ENCODE measurements around the gene TMEM225B. TPM values are rescaled to one million over a fixed set of nuclear protein-coding genes. Genes with fewer than 3 reads are reported as not detected.
"Not testable (repeated sequence)": the region's sequence is repeated elsewhere in the genome, so short reads cannot be mapped to it uniquely, and the experiment has no call there.

The TMEM225B gene
- total and polyA plus RNA-seq, 2 donors = 1.1 TPM

DNA sequence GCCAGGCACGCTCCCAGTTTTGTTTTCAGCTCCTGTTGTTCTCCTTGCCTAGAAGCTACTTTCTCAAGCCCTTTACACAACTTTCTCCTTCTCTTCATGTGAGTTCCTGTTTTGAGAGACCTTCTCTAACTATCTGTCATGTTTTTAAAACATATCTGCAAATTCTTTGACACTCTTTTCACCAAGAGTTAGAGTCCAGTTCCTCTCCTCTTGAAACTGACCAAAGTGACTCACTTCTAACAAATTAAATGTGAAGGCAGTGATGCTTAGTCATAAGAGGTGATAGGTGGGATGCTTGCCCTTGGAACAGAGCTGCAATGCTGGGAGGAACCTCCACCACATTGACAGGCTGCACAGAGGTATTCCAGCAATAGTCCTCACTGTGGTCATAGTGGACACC lies 44.0 kb downstream of the TMEM225B start:
- Histone ChIP-seq H3K4me1 (ENCODE audit: insufficient read depth) (no peaks in the 10 kb centered on the region), H3K27ac (ENCODE audit: low read depth) (no peak overlapping the region), H3K36me3 (ENCODE audit: insufficient read depth) (peaks cover 2% of the 10 kb centered on the region), H3K4me3 (ENCODE audit: low read depth, low read length) (no peak overlapping the region)
- WGBS = 95% methylated on average over 1 of the region's 1 CpG
- no peak for DNase-seq (ENCODE audit: extremely low spot score)

DNA sequence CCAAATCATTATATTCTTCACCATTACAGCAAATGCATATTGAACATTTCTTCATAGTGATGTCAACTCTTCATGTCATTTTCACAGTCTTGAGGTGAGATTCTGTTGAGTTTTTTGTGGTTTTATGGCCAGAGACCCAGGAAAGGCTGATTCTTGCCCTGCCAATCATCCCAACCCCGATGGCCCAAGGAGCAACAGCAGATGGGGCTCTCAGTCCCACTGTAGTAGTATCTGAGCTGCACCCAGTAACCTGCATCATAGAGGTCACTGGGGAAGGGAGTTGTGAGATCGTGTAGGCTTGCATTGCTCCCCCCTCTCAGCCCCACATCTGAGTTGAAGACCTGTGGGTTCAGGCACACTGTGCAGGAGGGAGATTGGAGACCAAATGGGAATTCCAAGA lies 45.4 kb downstream of the TMEM225B start:
- Histone ChIP-seq H3K4me3 (ENCODE audit: low read depth, low read length) (no peak overlapping the region), H3K27ac (ENCODE audit: low read depth) (no peak overlapping the region), H3K4me1 (ENCODE audit: insufficient read depth) (no peaks in the 10 kb centered on the region), H3K36me3 (ENCODE audit: insufficient read depth) (peaks cover 2% of the 10 kb centered on the region)
- 81% methylated on average over 2 of the region's 2 CpGs for WGBS
- DNase-seq (ENCODE audit: extremely low spot score) = no peak

DNA sequence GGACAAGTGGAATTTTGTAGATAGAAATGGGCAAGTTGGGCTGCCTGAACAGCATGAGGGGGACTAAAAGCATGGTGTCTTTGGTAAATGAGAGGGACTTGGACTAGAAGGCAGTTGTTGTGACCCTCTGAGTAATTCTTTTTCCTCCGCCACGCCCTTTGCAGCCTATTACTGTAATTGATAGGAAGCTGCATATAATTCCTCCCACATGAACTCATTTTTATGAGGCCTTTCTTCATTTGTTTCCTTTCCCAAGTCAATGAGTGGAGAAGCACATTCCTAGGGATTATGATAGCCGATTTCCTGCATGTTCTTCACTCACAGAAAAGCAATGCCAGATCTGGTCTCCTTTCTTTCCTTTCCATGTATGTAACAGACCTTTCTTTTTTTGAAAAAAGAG lies 46.4 kb downstream of the TMEM225B start:
- no peak overlapping the region for H3K27ac ChIP-seq (ENCODE audit: low read depth)
- peaks cover 2% of the 10 kb centered on the region for H3K36me3 ChIP-seq (ENCODE audit: insufficient read depth)
- WGBS = 88% methylated on average over 3 of the region's 3 CpGs
- H3K4me3 ChIP-seq (ENCODE audit: low read depth, low read length) = no peak overlapping the region
- no peaks in the 10 kb centered on the region for H3K4me1 ChIP-seq (ENCODE audit: insufficient read depth)
- no peak for DNase-seq (ENCODE audit: extremely low spot score)

DNA sequence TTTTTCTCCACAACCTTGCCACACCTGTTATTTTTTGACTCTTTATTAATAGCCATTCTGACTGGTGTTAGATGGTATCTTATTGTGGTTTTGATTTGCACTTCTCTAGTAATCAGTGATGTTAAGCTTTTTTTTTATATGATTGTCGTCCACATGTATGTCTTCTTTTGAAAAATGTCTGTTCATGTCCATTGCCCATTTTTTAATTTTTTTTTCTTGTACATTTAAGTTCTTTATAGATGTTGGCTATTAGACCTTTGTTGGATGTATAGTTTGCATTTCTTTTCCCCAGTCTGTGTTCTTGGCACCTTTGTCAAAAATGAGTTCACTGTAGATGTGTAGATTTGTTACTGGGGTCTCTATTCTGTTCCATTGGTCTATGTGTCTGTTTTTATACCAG lies 47.5 kb downstream of the TMEM225B start:
- no peak overlapping the region for H3K4me3 ChIP-seq (ENCODE audit: low read depth, low read length)
- H3K4me1 ChIP-seq (ENCODE audit: insufficient read depth) = no peaks in the 10 kb centered on the region
- H3K36me3 ChIP-seq (ENCODE audit: insufficient read depth) = peaks cover 2% of the 10 kb centered on the region
- 97% methylated on average over 1 of the region's 1 CpG for WGBS
- no peak for DNase-seq (ENCODE audit: extremely low spot score)
- H3K27ac ChIP-seq (ENCODE audit: low read depth) = no peak overlapping the region

DNA sequence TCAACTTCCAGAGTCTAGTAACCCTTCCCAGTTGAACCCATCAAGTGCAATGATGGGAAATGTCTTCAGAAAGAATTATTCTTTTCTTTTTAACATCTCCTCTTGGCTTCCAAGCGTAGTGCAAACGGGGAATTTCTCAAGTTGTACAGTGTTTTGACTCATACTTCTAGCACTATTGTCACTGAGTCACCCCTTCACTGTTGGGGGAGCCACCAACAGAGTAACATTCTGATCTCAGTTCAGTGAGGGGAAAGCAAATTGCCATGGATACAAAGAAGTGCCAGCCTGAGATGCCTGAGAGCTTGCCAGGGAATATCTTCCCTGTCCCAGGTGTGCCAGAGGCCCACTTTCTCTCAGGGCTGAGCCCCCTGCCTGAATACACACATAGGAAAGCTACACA lies 50.8 kb downstream of the TMEM225B start:
- Histone ChIP-seq H3K36me3 (ENCODE audit: insufficient read depth) (peaks cover 2% of the 10 kb centered on the region), H3K27ac (ENCODE audit: low read depth) (no peak overlapping the region), H3K4me3 (ENCODE audit: low read depth, low read length) (no peak overlapping the region), H3K4me1 (ENCODE audit: insufficient read depth) (no peaks in the 10 kb centered on the region)
- 94% methylated on average over 2 of the region's 2 CpGs for WGBS
- no peak for DNase-seq (ENCODE audit: extremely low spot score)

DNA sequence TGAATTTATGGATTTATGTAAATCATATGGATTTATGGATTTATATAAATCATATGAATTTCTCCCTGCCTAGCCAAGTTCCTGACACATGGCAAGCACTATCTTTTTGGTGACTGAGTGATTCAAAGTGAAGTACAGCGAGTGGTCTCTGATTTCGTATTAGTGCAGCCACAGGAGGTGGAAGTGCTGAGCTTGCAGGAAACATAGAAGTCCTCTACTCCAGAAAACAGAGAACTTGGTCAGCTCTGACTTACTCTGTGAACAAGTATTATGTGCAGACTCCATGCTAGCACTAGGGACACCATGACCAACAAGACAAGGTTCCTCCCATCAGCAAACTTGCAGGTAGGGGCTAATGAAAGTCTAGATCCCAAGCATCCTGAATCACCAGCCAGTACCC lies 53.2 kb downstream of the TMEM225B start:
- 95% methylated on average over 2 of the region's 2 CpGs for WGBS
- Histone ChIP-seq H3K27ac (ENCODE audit: low read depth) (no peak overlapping the region), H3K4me3 (ENCODE audit: low read depth, low read length) (no peak overlapping the region), H3K36me3 (ENCODE audit: insufficient read depth) (no peaks in the 10 kb centered on the region), H3K4me1 (ENCODE audit: insufficient read depth) (no peaks in the 10 kb centered on the region)
- DNase-seq (ENCODE audit: extremely low spot score) = no peak

DNA sequence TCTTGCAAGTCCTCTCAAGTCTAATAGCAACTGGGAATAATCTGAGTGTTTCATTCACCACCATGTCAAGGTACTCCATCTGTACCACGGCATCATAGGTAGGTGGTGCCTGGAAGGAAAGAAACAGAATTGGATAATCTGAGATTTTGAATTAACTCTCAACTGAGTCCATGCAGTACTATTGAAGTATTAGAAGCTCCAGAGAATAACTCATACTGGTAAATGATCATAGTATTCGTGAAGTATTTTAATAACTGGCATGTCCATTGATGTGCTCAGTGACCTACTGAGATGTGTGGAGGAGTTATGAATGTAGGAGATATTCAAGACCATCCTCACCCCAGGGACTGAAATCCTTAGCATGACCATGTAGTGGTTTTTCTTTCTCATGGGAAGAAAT lies 54.6 kb downstream of the TMEM225B start:
- Histone ChIP-seq H3K27ac (ENCODE audit: low read depth) (no peak overlapping the region), H3K4me1 (ENCODE audit: insufficient read depth) (no peaks in the 10 kb centered on the region), H3K4me3 (ENCODE audit: low read depth, low read length) (no peak overlapping the region), H3K36me3 (ENCODE audit: insufficient read depth) (no peaks in the 10 kb centered on the region)
- 97% methylated on average over 2 of the region's 2 CpGs for WGBS
- DNase-seq (ENCODE audit: extremely low spot score) = no peak

DNA sequence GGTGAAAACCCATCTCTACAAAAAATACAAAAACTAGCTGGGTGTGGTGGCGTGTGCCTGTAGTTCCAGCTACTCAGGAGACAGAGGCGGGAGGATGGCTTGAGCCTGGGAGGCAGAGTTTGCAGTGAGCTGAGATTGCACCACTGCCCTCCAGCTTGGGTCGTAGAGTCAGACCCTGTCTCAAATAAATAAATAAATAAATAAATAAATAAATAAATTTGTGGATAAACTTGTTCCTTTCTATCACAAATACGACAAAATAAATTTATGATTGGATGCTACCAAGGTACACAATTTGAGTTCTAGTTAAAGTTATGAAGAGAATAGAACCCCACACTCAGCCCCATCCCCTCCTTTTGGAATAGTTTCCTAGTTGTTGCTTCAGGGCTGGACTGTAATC lies 55.2 kb downstream of the TMEM225B start:
- WGBS = 93% methylated on average over 4 of the region's 4 CpGs
- not testable (repeated sequence) for DNase-seq (ENCODE audit: extremely low spot score); H3K36me3 ChIP-seq (ENCODE audit: insufficient read depth); H3K4me3 ChIP-seq (ENCODE audit: low read depth, low read length); H3K27ac ChIP-seq (ENCODE audit: low read depth); H3K4me1 ChIP-seq (ENCODE audit: insufficient read depth)

DNA sequence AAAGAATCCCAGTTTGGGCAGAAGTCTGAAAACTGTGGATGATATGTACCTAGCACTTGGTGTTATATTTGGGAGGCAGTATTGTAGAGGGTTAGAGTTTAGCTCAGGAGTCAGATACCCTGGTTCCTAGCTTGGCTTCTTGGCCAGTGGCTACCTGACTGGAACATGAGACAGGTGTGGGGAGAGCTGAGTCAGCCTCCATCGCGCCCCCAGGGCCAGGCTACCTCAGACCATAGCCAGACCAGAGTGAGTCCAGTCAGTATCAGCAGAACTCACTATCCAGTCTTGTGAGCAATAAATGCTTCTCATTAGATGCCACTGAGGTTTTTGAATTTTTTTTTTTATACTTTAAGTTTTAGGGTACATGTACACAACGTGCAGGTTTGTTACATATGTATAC lies 55.7 kb downstream of the TMEM225B start:
- Histone ChIP-seq H3K4me3 (ENCODE audit: low read depth, low read length) (no peak overlapping the region), H3K27ac (ENCODE audit: low read depth) (no peak overlapping the region), H3K4me1 (ENCODE audit: insufficient read depth) (no peaks in the 10 kb centered on the region), H3K36me3 (ENCODE audit: insufficient read depth) (no peaks in the 10 kb centered on the region)
- no peak for DNase-seq (ENCODE audit: extremely low spot score)
- WGBS = 95% methylated on average over 3 of the region's 3 CpGs

DNA sequence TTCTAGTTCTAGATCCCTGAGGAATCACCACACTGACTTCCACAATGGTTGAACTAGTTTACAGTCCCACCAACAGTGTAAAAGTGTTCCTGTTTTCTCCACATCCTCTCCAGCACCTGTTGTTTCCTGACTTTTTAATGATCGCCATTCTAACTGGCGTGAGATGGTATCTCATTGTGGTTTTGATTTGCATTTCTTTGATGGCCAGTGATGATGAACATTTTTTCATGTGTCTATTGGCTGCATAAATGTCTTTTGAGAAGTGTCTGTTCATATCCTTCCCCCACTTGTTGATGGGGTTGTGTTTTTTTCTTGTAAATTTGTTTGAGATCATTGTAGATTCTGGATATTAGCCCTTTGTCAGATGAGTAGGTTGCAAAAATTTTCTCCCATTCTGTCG lies 56.6 kb downstream of the TMEM225B start:
- not testable (repeated sequence) for H3K4me1 ChIP-seq (ENCODE audit: insufficient read depth); H3K4me3 ChIP-seq (ENCODE audit: low read depth, low read length); DNase-seq (ENCODE audit: extremely low spot score); H3K27ac ChIP-seq (ENCODE audit: low read depth); H3K36me3 ChIP-seq (ENCODE audit: insufficient read depth)
- 93% methylated on average over 2 of the region's 3 CpGs for WGBS

DNA sequence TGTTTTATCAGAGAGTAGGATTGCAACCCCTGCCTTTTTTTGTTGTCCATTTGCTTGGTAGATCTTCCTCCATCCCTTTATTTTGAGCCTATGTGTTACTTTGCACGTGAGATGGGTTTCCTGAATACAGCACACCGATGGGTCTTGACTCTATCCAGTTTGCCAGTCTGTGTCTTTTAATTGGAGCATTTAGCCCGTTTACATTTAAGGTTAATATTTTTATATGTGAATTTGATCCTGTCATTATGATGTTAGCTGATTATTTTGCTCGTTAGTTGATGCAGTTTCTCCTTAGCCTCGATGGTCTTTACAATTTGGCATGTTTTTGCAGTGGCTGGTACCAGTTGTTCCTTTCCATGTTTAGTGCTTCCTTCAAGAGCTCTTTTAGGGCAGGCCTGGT lies 59.8 kb downstream of the TMEM225B start:
- not testable (repeated sequence) for H3K4me3 ChIP-seq (ENCODE audit: low read depth, low read length); H3K36me3 ChIP-seq (ENCODE audit: insufficient read depth); H3K4me1 ChIP-seq (ENCODE audit: insufficient read depth); DNase-seq (ENCODE audit: extremely low spot score); H3K27ac ChIP-seq (ENCODE audit: low read depth)
- WGBS = 90% methylated on average over 5 of the region's 5 CpGs

Other genes with a start within 250 kb of the TMEM225B start
- 84.4 TPM for gene ARPC1B, start 223.5 kb upstream of the TMEM225B start, total RNA-seq
- gene ARPC1B, start 223.5 kb upstream of the TMEM225B start, polyA plus RNA-seq = 184 TPM
- 11.4 TPM for gene PDAP1, start 189.7 kb upstream of the TMEM225B start, total RNA-seq
- 215 TPM for gene PDAP1, start 189.7 kb upstream of the TMEM225B start, polyA plus RNA-seq
- 43.8 TPM for gene BUD31, start 189.3 kb upstream of the TMEM225B start, total RNA-seq
- 84.2 TPM for gene BUD31, start 189.3 kb upstream of the TMEM225B start, polyA plus RNA-seq
- 4.3 TPM for gene PTCD1, start 159.5 kb upstream of the TMEM225B start, total RNA-seq
- 5.8 TPM for gene PTCD1, start 159.5 kb upstream of the TMEM225B start, polyA plus RNA-seq
- 15.6 TPM for gene CPSF4, start 159.3 kb upstream of the TMEM225B start, total RNA-seq
- 26.4 TPM for gene CPSF4, start 159.3 kb upstream of the TMEM225B start, polyA plus RNA-seq
- 175 TPM for gene ATP5MF, start 132.1 kb upstream of the TMEM225B start, total RNA-seq
- gene ATP5MF, start 132.1 kb upstream of the TMEM225B start, polyA plus RNA-seq = 492 TPM
- 22.2 TPM for gene ZNF789, start 125.4 kb upstream of the TMEM225B start, total RNA-seq
- 5.1 TPM for gene ZNF789, start 125.4 kb upstream of the TMEM225B start, polyA plus RNA-seq
- 38.8 TPM for gene ZNF394, start 98.0 kb upstream of the TMEM225B start, total RNA-seq
- 17.3 TPM for gene ZNF394, start 98.0 kb upstream of the TMEM225B start, polyA plus RNA-seq
- 14.6 TPM for gene ZKSCAN5, start 93.6 kb upstream of the TMEM225B start, total RNA-seq
- gene ZKSCAN5, start 93.6 kb upstream of the TMEM225B start, polyA plus RNA-seq = 6.7 TPM
- gene FAM200A, start 46.2 kb upstream of the TMEM225B start, total RNA-seq = 14.8 TPM
- gene FAM200A, start 46.2 kb upstream of the TMEM225B start, polyA plus RNA-seq = 4.4 TPM
- gene ZNF655, start 39.6 kb upstream of the TMEM225B start, total RNA-seq = 127 TPM
- 52.0 TPM for gene ZNF655, start 39.6 kb upstream of the TMEM225B start, polyA plus RNA-seq
- gene ZSCAN25, start 18.7 kb downstream of the TMEM225B start, total RNA-seq = 12.7 TPM
- 7.9 TPM for gene ZSCAN25, start 18.7 kb downstream of the TMEM225B start, polyA plus RNA-seq
- gene CYP3A5, start 81.7 kb downstream of the TMEM225B start, total RNA-seq = 29.9 TPM
- 7.1 TPM for gene CYP3A5, start 81.7 kb downstream of the TMEM225B start, polyA plus RNA-seq
- gene CYP3A7, start 136.9 kb downstream of the TMEM225B start, total RNA-seq = 0.21 TPM
- gene CYP3A7, start 136.9 kb downstream of the TMEM225B start, polyA plus RNA-seq = 0.06 TPM
- not detected for gene CYP3A4, start 185.9 kb downstream of the TMEM225B start, total RNA-seq
- 0.79 TPM for gene CYP3A4, start 185.9 kb downstream of the TMEM225B start, polyA plus RNA-seq
- gene CYP3A43, start 229.7 kb downstream of the TMEM225B start, total RNA-seq = not detected
- gene CYP3A43, start 229.7 kb downstream of the TMEM225B start, polyA plus RNA-seq = not detected